NOMO-1 (cell line): ENCODE measurements around the gene PRSS35.
"Not testable (repeated sequence)": the region's sequence is repeated elsewhere in the genome, so short reads cannot be mapped to it uniquely, and the experiment has no call there.

Experiments
- DNase-seq, 2 experiments: peaks; one replicate each; lab custom pipeline; 2025; ENCODE audit not compliant: unreplicated experiment in 2 of 2; lab: John Stamatoyannopoulos, UW

Gene PRSS35

GRCh38 chr6:83511901-83512681 lies at the start of gene PRSS35:
TSS of gene PRSS35 (plus strand) at chr6:83512534. CDS start at chr6:83523442, 10,908 bp downstream.
- DNase-seq: peak; percentile 15 to 23

- DNase-seq: peak; percentile 24 to 66
Observed at GRCh38 chr6:83463886-83464285, 48.4 kb upstream of the PRSS35 start.

GRCh38 chr6:83464381-83465140 lies 47.8 kb upstream of the PRSS35 start:
- no peak for DNase-seq

- no peak for DNase-seq
Observed at GRCh38 chr6:83466328-83466727, 46.0 kb upstream of the PRSS35 start.

GRCh38 chr6:83467620-83468036 lies 44.7 kb upstream of the PRSS35 start:
- peak; percentile 86 to 96 for DNase-seq

GRCh38 chr6:83470001-83470400 lies 42.3 kb upstream of the PRSS35 start:
- no peak for DNase-seq

GRCh38 chr6:83470587-83470986 lies 41.7 kb upstream of the PRSS35 start:
- no peak for DNase-seq

GRCh38 chr6:83472767-83473166 lies 39.6 kb upstream of the PRSS35 start:
- DNase-seq: no peak

GRCh38 chr6:83474309-83474708 lies 38.0 kb upstream of the PRSS35 start:
- no peak for DNase-seq

GRCh38 chr6:83476971-83477370 lies 35.4 kb upstream of the PRSS35 start:
- DNase-seq: no peak

- no peak for DNase-seq
Observed at GRCh38 chr6:83479389-83479788, 32.9 kb upstream of the PRSS35 start.

- no peak for DNase-seq
Observed at GRCh38 chr6:83480470-83480869, 31.9 kb upstream of the PRSS35 start.

- not testable (repeated sequence) for DNase-seq
Observed at GRCh38 chr6:83481938-83482337, 30.4 kb upstream of the PRSS35 start.

- DNase-seq: no peak
Observed at GRCh38 chr6:83488448-83488847, 23.9 kb upstream of the PRSS35 start.

GRCh38 chr6:83488861-83489260 lies 23.5 kb upstream of the PRSS35 start:
- no peak for DNase-seq

- DNase-seq: no peak
Observed at GRCh38 chr6:83490217-83490807, 22.0 kb upstream of the PRSS35 start.

GRCh38 chr6:83505356-83505755 lies 7.0 kb upstream of the PRSS35 start:
- no peak for DNase-seq

- no peak for DNase-seq
Observed at GRCh38 chr6:83509441-83509840, 2.9 kb upstream of the PRSS35 start.

GRCh38 chr6:83510791-83511190 lies 1.5 kb upstream of the PRSS35 start:
- DNase-seq: no peak

- no peak for DNase-seq
Observed at GRCh38 chr6:83511266-83511665, 1.1 kb upstream of the PRSS35 start.

GRCh38 chr6:83514466-83514865 lies 2.1 kb downstream of the PRSS35 start:
- no peak for DNase-seq
